NCI-H2081 treated with DMSO at 0.1 percent for 48 hours (cell line): ENCODE measurements around the gene SLC27A2.
"Not testable (repeated sequence)": the region's sequence is repeated elsewhere in the genome, so short reads cannot be mapped to it uniquely, and the experiment has no call there.

Source experiments
- DNase-seq: peaks from one replicate; lab custom pipeline; 2025; lab: John Stamatoyannopoulos, UW

The SLC27A2 gene

DNA sequence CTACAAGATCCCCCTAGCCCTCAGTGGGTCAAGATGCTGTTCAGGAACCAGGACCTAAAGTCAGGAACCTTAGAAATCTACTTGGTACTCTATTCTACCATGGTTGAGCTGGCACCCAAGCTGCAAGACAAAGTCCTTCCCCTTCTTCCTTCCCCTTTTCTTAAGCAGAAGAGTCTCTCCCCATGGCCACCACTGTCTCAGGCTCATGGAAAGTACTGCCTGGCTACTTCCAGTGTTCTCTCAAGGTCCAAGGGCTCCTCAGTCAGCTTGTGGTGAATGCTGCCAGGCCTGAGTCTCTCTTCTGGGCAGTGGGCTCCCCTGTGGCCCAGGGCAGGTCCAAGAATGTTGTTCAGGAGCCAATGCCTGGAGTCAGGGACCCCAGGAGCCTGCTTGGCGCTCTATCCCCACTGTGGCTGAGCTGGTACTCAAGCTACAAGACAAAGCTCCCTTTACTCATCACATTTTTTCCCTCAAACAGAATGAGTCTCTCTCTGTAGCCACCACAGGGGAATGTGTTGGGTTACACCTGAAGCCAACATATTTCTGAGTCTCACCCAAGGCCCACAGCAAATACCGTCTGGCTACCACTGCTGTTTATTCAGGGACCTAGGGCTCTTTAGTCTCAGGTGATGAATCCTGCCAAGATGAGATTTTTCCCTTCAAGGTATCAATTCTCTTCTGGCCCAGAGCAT is 18.1 kb upstream of the SLC27A2 start:
- no peak for DNase-seq

- no peak for DNase-seq
Measured at GRCh38 chr15:50164458-50164857, 17.5 kb upstream of the SLC27A2 start.

GRCh38 chr15:50166216-50166615 is 15.8 kb upstream of the SLC27A2 start:
- DNase-seq = no peak

DNA sequence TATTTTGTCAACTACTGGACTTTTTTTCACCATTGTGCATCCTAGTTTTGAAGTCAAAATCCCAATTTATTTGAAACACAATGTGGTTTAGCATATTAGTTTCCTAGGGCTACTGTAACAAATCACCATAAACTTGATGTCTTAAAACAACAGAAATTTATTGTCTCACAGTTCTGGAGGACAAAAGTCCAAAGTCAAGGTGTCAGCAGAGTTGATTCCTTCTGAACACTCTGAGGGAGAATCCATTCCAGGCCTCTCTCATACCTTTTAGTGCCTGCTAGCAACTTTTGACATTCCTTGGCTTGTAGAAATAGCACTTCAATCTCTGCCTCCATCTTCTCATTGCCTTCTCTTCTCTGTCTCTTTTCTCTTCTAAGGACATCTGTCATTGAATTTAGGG is 14.9 kb upstream of the SLC27A2 start:
- no peak for DNase-seq

- no peak for DNase-seq
Measured at GRCh38 chr15:50168379-50168778, 13.6 kb upstream of the SLC27A2 start.

- DNase-seq = no peak
Measured at GRCh38 chr15:50168783-50169411, 13.1 kb upstream of the SLC27A2 start.

- DNase-seq = not testable (repeated sequence)
Measured at GRCh38 chr15:50172360-50172895, 9.6 kb upstream of the SLC27A2 start.

DNA sequence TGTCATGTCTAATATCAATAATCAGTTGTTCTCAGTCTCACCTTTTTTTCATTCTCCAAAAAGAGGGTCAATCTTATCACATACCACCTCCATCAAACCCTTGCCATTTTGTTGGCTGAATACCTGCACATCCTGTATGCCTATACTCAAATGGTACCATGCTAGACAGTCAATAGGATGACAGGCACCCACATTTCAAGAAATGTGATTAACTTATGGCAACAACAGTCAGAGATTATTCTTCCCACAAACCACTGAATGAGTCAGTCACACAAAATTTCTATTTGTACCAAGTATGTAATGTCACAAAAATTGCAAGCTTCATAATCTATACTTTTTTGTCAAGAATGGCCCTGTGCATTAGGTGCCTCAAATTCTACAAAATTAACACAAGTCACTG is 5.1 kb upstream of the SLC27A2 start:
- DNase-seq = no peak

DNA sequence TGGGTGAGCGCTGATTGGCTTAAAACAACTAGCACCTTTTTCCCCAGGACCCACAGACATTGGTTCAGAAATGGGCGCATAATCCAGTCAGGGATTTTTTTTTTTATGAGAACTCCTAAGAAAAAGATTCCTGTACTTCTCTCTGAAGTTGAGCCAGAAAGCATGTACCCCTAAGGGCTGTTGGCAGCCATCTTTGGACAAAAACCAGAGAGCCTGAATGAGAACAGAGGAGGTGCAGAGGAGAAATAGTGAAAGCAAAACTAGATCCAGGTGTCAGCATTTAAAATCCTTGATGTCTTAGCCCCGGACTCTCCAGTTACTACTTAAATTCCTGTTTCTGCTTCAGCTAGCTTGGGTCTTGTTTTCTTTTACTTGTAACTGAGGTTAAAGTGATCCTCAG is 1.9 kb upstream of the SLC27A2 start:
- DNase-seq = no peak

DNA sequence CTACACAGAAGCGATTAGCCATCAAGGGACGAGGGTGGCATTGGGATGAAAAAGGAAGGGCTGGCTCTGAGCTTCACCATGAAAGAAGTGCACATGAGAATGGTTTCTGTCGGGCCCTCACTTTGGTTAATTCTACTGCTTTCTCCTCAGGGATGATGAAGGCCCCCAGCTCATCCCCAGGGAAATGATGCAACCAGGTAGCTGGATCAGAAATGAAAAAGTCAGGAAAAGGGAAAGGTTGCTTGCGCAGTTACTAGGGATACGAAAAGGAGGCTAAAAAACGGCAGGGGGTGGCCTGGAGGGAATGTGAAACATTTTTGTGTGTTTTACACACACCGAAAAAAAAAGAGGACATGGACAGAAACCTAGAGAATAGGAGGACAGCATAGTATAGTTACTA is 1.4 kb upstream of the SLC27A2 start:
- no peak for DNase-seq

GRCh38 chr15:50181201-50181968 is 611 bp upstream of the SLC27A2 start:
- no peak for DNase-seq

DNA sequence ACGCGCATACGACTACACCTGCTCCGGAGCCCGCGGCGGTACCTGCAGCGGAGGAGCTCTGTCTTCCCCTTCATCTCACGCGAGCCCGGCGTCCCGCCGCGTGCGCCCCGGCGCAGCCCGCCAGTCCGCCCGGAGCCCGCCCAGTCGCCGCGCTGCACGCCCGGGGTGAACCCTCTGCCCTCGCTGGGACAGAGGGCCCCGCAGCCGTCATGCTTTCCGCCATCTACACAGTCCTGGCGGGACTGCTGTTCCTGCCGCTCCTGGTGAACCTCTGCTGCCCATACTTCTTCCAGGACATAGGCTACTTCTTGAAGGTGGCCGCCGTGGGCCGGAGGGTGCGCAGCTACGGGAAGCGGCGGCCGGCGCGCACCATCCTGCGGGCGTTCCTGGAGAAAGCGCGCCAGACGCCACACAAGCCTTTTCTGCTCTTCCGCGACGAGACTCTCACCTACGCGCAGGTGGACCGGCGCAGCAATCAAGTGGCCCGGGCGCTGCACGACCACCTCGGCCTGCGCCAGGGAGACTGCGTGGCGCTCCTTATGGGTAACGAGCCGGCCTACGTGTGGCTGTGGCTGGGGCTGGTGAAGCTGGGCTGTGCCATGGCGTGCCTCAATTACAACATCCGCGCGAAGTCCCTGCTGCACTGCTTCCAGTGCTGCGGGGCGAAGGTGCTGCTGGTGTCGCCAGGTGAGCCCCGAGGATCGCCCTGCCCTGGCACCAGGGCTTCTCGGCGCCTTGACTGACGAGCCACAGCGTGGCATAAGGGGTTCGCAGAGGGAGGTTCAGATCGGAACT is 420 bp downstream of the SLC27A2 start:
- DNase-seq = no peak

DNA sequence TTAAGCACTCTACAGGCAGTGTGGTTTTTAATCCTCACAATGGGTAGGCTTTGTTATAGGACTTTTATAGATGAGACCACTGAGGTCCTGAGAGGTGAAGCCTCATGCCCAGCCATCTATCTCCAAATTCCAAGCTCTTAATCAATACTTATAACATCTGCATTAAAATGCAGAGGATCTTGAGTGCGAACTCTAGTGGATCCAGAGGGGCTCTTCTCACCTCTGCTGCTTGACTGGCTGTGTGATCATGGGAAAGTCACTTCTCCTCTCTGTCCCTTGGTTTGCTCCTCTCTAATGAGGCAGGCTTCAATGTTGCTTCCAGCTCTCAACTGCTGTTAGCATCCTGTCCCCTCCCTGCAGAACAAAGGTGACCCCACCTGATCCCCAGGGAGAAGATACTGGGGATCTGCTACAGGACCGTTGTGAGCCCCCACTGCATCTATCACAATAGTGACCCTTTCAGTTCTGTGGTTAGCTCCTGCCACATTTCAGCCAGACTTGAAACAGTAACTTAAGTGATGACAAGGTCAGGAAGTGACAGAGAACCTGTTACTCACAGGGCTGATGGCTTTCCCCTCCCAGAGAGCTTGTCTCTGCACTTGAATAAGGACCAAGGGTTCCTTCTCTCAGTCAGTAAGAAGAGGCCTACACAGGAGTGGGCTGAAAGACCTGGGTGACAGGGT is 1.3 kb downstream of the SLC27A2 start:
- no peak for DNase-seq

DNA sequence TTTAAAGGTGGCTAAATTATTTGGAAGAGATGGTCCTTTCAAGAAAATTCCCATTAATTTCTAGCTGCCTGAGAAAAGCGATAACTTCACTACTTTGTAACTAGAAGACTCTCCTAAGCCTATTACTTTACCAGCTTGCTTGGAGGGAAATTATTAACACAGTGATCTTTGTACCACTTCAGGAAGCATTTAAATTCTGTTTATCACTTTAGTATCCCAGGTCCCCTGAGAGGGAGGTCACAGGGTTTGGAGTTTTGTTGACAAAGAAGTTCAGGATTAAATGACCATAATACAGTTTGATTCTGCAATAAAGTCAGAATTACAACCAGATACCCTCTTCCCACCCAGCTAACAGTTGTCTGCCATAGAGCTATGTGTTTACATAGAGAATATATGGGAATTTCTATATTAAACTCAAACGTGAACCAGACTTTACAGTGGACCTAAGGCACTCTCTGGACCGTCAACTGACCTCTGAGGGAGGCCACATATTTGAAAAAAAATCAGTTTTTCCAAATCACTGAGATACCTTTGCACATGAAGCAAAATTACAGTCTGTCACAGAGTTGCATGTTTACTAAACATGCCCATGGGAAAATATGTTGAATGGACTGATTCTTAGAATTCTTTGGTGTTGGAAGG is 3.0 kb downstream of the SLC27A2 start:
- no peak for DNase-seq

- no peak for DNase-seq
Measured at GRCh38 chr15:50186090-50186489, 4.1 kb downstream of the SLC27A2 start.

- no peak for DNase-seq
Measured at GRCh38 chr15:50186752-50187151, 4.8 kb downstream of the SLC27A2 start.

GRCh38 chr15:50187525-50187924 is 5.5 kb downstream of the SLC27A2 start:
- no peak for DNase-seq

DNA sequence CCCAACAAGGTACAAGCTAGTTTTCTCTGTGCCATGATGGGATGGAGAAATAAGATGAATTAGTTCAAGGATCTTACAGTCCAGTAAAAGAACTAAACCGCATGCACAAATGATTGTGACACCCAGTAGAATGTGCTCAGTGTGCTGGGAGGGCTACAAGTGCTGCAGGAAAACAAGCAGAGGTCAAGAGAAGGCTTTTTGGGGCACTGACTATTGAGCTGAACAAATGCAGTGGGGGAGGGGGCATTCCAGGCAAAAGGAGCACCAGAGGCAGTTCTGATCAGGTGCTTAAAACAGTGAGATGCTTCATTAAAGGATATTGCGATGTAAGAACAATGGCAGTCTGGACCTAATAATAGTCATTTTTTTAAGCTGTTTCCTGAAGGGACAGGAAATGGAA is 6.0 kb downstream of the SLC27A2 start:
- no peak for DNase-seq

DNA sequence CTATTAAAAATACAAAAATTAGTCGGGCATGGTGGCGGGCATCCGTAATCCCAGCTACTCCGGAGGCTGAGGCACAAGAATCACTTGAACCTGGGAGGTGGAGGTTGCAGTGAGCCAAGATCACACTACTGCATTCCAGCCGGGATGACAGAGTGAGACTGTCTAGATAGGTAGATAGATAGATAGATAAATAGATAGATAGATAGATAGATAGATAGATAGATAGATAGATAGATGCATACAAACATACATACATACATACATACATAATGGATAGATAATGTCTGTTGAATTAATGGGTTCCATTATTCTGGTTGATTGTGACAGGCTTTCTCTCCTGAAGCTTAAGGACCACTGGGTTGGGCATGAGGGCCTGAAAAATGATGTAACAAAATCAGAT is 6.8 kb downstream of the SLC27A2 start:
- DNase-seq = not testable (repeated sequence)

DNA sequence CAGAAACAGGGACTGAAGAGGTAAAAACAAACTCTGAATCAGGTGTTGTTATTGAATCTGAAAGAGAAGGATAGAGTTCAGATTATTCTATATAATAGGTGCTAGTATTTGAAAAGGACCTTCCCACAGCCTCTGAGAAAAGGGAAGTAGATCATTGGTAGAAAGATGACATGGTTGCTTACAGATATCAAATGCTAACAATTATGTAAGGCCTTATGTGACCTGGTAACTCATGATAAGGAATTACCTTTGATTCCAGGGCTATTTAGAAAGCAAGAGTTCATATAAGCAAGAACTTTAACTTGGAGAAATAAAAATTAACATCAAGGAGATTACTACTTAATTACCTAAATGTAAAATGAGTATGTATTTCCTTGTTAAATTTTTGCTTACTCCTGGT is 7.6 kb downstream of the SLC27A2 start:
- no peak for DNase-seq

GRCh38 chr15:50190166-50190570 is 8.2 kb downstream of the SLC27A2 start:
- no peak for DNase-seq
